Medulla oblongata (tissue), 1 donor: ENCODE measurements around the gene TSHR.

ENCODE experiments used
- DNase-seq: peaks from one replicate; pipeline ENCODE4 v3.0.0-alpha.2; 2015; ENCODE audit errors: extremely low spot score

Gene TSHR

DNA sequence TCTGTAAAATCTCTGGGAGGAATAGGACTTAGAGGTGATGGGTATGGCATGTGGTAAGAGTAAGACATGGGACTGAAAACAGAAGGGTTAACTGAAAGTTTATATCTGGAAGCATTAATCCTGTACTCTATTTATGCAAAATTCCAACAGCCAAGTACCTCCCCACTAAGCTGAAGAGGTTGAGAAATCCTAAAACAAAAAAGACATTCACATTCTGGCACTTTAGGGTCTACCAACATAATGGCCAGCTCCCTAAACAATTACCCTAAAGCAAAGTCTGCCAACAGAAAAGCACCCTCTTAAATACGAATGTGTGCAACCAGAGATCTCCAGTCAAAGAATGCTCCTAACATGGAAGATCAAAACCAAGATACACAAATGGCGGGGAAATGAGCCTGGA lies 178.0 kb downstream of the TSHR start:
- no peak for DNase-seq

DNA sequence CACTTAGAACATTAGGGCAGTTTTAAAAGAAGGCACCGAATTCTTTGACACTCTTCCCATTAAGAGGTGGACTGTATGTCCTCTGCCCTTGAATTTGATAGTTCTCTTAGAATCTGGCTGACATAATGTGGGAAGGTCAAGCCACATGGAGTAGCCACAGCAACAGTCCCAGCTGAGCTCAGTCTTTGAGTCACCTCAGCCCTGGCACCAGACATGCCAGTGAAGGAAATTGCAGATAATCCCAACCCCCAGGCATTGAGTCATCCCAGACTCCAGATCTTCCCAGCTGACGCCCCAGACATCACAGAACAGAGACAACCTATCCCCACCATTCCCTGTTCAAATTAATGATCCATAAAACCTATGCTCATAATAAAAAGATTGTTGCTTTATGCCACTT lies 181.9 kb downstream of the TSHR start:
- DNase-seq: no peak

DNA sequence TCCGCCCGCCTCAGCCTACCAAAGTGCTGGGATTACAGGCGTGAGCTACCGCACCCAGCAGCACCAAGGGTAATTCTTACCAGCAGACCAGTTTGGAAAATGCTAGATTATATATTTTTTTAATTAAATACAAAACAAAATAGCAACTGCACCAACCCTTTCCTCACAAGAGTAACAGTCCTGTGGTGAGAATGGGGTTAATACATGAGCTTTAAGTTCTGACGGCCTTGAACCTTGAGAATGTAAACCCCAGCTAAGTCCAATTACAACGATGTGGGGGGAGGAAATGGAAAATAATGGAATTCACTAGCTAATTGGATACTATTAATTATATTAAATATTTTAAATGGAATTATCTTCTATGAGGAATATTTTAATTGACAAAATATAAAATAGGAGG lies 183.0 kb downstream of the TSHR start:
- DNase-seq: no peak

GRCh38 chr14:81141426-81141825 lies 186.0 kb downstream of the TSHR start:
- no peak for DNase-seq

- DNase-seq: no peak
Observed at GRCh38 chr14:81143793-81144192, 188.4 kb downstream of the TSHR start.

GRCh38 chr14:81144824-81145603 lies 189.6 kb downstream of the TSHR start:
- DNase-seq: peak; percentile 43

GRCh38 chr14:81147140-81147897 lies 191.9 kb downstream of the TSHR start:
- no peak for DNase-seq

DNA sequence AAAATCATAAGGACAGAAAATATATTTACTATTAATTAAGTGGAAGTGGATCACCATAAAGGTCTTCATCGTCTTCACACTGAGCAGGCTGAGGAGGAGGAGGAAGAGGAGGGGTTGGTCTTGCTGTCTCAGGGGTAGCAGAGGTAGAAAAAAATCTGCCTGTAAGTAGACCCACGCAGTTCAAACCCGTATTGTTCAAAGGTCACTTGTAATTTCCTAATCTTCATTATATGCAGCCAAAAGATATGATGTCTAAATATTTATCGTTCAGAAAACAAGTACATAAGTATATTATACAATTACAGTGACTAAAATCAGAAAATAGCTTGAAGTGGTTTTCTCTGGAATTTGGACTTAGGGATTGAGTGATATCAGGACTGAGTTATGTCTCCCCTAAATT lies 193.2 kb downstream of the TSHR start:
- no peak for DNase-seq

GRCh38 chr14:81153187-81153586 lies 197.8 kb downstream of the TSHR start:
- DNase-seq: no peak

DNA sequence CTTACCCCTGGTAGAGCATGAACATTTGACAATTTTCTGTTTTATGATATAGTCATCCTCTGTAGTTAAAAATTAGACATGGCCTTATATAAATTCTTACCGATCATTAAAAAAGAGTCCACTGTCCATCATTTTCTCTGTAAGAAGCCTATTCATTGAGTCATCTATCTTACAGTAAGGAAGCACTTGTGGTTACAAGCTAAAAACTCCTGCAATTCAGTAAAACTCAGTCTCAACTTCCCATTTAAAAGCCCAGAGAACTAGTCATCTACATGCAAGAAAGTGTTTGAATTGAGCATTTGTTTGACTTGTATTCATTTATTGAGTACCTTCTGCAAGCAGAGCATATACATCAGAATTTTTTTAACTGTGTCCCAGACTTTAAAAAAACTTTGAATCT lies 202.0 kb downstream of the TSHR start:
- DNase-seq: no peak

DNA sequence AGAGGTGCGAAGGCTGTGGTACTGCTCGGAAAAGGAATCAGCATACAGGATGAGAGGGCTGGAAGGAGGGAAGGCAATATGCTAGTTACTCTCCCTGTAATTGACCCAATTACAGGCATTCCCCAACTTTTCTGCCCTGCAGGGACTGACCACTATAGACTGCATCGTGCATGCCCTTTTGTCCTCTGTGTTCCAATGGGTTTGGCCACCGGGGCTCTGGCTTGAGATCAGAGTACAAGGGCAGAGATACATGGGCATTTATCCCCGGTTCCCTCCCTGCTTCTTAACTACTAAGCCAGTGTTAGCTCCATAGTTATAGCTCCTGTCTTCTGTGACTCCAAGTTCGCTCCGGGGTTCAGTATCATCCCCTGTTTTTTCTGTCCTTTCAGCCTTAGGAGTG lies 205.7 kb downstream of the TSHR start:
- no peak for DNase-seq

DNA sequence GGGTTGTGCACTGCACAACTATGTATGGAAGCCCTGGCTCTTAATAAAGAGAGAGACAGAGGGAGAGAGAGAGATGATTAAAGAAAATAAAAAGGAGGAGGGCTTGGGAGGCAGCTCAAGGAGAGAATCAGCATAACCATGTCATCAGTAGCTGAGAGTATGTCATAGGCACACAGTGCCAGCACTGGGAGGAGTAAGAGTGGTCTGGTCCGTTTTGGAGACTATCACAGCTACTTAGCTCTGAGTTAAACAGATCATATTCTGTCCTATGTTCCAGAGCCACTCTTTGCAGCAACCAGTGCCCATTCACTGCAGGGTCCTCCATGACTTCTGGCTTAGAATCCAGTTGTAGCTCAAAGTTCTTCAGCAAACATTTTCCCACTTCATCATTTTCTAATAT lies 206.3 kb downstream of the TSHR start:
- DNase-seq: no peak

- DNase-seq: no peak
Observed at GRCh38 chr14:81162941-81163340, 207.5 kb downstream of the TSHR start.

DNA sequence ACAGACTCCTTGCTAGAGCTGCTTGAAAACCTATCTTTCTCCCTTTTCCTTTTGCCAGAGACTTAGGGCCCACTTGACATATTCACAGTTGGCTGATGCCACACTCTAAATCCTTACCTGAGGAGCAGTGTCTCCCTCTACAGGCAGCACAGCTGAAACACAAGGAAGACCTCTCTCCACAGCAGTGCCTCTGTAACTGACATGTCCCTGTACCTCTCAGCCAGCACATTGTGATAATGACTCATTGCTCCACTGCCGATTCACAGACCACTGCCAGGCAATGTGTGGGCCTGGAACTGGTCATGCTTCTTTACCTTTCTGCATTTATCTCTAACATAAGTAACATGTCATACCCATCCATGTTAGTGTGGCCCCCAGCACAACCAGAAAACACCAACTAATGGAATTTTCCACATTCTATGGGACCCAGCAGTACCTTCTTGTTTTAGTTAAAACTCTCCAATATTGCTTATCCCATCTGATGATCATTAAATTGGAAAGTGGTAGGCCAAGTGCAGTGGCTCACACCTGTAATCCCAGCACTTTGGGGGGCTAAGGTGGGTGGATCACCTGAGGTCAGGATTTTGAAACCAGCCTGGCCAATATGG lies 208.8 kb downstream of the TSHR start:
- DNase-seq: peak; percentile 70

DNA sequence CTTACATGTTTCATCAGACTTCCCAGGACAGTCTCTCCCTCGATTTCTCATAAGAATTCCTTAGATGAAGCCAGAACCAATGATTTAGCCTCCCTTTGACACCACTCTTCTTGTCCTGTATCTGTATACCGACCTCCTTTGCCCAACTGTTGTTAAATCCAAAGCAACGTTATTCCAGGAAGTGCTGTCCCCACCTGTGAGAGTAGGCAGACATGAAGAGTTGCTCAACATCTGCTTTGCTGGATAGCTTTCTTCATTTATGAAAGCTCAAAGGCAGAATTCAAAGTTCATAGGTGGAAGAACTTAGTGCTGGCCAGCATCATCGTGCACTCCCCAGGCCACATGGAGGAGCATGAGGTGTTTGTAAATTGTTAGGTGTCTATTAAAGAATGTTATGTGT lies 209.8 kb downstream of the TSHR start:
- DNase-seq: no peak

GRCh38 chr14:81166121-81166520 lies 210.7 kb downstream of the TSHR start:
- peak; percentile 63 for DNase-seq

DNA sequence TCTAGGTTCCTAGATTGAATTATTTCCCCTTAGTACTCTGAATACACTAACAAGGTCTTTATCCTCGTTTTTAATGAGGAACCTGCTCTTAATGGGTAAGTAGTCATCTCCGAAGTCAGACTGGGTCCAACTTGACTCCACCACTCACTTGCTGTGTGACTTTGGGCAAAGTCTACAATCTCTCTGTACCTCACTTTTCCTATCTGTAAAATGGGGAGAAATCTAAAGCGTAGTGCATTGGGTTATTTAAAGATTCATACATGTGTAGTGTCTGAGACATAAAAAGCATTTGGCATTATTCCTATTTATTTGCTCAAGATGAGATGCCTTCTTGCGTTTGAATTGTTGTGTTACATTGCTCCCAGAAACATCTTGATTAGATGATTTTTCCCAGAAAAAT lies 213.8 kb downstream of the TSHR start:
- no peak for DNase-seq

GRCh38 chr14:81169711-81170103 lies 214.3 kb downstream of the TSHR start:
- DNase-seq: peak; percentile 87

DNA sequence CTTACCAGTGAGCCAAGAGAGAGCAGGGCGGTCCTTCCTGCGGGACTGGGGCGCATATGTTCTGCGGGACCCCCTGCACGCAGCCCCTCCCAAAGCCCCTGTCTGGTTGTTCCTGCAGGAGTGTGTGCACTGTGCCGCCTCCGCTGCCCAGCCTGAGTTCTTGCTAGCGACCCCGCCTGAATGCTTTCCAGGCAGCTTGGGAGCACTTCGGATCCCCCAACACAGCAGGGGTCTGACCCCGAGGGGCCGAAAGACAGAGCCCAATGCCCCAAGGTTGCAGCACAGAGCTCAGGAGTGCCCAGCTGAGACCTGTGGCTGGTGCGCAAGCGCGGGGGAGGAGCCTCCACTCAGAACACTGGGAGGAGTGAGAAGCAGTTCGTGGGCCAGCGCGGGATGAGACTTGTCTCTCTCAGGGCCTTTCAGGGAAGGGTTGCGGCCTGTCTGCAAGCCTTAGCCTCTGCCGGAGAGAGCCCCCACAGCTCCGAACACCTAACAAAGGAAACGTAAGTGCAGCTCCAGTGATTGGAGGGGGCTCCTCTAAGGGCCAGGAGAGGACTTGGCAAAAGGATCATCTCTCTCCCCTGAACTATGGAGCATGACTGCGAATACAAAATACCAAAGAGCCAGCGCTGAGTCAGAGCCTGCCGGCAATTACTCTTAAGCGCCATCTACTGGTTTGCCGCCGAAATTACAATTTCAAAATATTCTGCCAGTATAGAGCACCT lies 214.8 kb downstream of the TSHR start:
- DNase-seq: peak; percentile 98

DNA sequence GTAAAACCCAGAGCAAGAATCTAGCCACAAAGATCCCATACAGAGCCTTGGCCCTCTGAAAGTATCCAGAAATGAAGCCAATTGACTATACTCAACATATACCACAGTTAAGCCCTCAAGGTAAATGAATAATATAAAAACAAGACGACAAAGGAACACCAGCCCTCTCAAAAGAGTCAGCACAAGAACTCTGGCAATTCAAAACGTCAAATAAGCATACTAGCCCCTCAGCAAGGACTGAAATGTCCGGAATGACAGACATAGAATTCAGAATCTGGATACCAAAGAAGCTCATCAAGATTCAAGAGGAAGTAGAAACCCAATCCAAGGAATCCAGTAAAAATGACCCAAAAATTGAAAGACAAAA lies 215.4 kb downstream of the TSHR start:
- DNase-seq: no peak

DNA sequence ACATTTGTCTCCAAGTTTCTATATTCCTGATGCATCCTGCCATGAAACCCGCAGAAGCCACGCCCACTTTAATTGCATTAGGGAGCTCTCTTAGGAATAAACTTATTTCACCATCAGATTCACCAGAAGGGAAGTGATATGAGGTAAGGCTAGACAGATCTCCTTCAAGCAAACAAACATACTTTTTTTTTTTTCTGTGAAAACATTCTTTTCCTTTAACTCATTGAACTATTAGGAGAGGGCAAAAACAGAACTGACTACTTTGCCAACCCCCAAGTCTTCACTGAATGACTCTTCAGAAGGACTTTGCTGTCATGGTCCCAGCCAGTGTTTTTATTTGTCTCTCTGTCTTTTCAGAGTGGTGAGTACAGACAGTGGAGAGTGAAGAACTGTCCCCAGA lies 216.9 kb downstream of the TSHR start:
- DNase-seq: no peak

DNA sequence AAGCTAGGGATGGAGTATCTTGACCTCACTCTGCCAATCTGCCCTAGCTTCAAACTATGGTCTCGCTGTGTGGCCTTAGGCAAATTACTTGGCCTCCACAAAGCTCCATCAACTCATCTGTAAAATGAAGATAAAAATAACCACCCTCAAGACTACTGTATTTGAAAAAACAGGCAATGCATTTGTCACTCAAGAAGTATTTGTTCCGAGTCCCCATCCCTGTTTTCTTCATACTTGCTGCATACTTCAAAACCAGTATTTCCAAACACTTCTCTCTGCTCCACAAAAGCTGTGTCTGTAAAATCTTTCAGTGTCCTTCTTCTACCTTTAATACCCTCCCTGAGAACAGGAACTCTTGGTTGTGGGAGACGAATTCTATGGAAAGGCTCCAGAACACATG lies 217.5 kb downstream of the TSHR start:
- DNase-seq: no peak
